CD4-positive, alpha-beta T cell (primary cell): Measurements from ENCODE around the gene PPP4R4. TPM values are rescaled to one million over a fixed set of nuclear protein-coding genes. Genes with fewer than 3 reads are reported as not detected.
A peak's percentile ranks its signal among the peaks of the same experiment; 100 is the strongest.

Source experiments
- ATAC-seq: fragments of 200-7000 bp; cut with Tn5 transposase; one replicate; pipeline ENCODE4 v1.10.0; 2022; ENCODE audit warnings: mild to moderate bottlenecking; ENCODE audit not compliant: poor library complexity
- CTCF ChIA-PET: fragments of 350-600 bp; sonication (Branson Sonifier 250); formaldehyde crosslinking; loops from one replicate; lab custom pipeline; 2021; ENCODE audit warnings: antibody characterized with exemption, inconsistent platforms; lab: Charles Lee
- POLR2A ChIA-PET: fragments of 350-600 bp; sonication (Branson Sonifier 250); formaldehyde crosslinking; loops from one replicate; lab custom pipeline; 2021; ENCODE audit warnings: antibody characterized with exemption, inconsistent platforms; lab: Charles Lee
- DNase-seq, 14 experiments: peaks; one replicate each; pipeline ENCODE4 v3.0.0-alpha.2; 2013 to 2020; ENCODE audit warnings: mixed read lengths in 2 of 14
- H3K27ac ChIP-seq, 2 donors: one replicate each; pipeline versions ENCODE4 v1.5.1 to v1.7.0; 2013; ENCODE audit warnings: low read length in 2 of 2, low read depth in 1 of 2, mild to moderate bottlenecking in 1 of 2
- H3K27me3 ChIP-seq, 2 experiments: 1 replicate in 1 of 2; 2 replicates in 1 of 2; pipeline versions ENCODE4 v1.6.1 to v1.7.0; 2013; ENCODE audit warnings: low read length in 2 of 2, control low read depth in 1 of 2, mild to moderate bottlenecking in 1 of 2, moderate library complexity in 1 of 2; ENCODE audit not compliant: insufficient read depth in 2 of 2, control insufficient read depth in 1 of 2
- H3K36me3 ChIP-seq: one replicate; pipeline ENCODE4 v1.6.1; 2013; ENCODE audit warnings: low read length, control low read depth; ENCODE audit not compliant: insufficient read depth
- H3K4me1 ChIP-seq: one replicate; pipeline ENCODE4 v1.6.1; 2013; ENCODE audit warnings: low read length, control low read depth; ENCODE audit not compliant: insufficient read depth
- H3K4me3 ChIP-seq: one replicate; pipeline ENCODE4 v1.5.1; 2013; ENCODE audit warnings: mild to moderate bottlenecking, low read length, moderate library complexity
- H3K9me3 ChIP-seq, 2 experiments: 1 replicate in 1 of 2; 2 replicates in 1 of 2; pipeline versions ENCODE4 v1.6.1 to v1.7.0; 2013; ENCODE audit warnings: low read length in 2 of 2, mild to moderate bottlenecking in 2 of 2, control low read depth in 1 of 2, moderate library complexity in 1 of 2; ENCODE audit not compliant: control insufficient read depth in 1 of 2, insufficient read depth in 1 of 2
- H3K27ac Mint-ChIP-seq: one replicate; pipeline ENCODE4 v1.8.0; 2020; ENCODE audit warnings: mixed read lengths
- H3K27me3 Mint-ChIP-seq: one replicate; pipeline ENCODE4 v1.8.0; 2021; ENCODE audit warnings: mixed read lengths
- H3K36me3 Mint-ChIP-seq: one replicate; pipeline ENCODE4 v1.8.0; 2021; ENCODE audit warnings: low read depth, mixed read lengths
- H3K4me1 Mint-ChIP-seq: one replicate; pipeline ENCODE4 v1.8.0; 2021; ENCODE audit warnings: low read depth, mixed read lengths
- H3K4me3 Mint-ChIP-seq: one replicate; pipeline ENCODE4 v1.8.0; 2020; ENCODE audit warnings: mild to moderate bottlenecking, mixed read lengths
- H3K9me3 Mint-ChIP-seq: one replicate; pipeline ENCODE4 v1.8.0; 2020; ENCODE audit warnings: mixed read lengths
- CTCF ChIP-seq: fragments of 200-600 bp; IDR thresholded peaks from one replicate; pipeline ENCODE4 v1.8.0; 2022; ENCODE audit warnings: antibody characterized with exemption, mild to moderate bottlenecking
- intact Hi-C, 2 experiments: fragments of 100-400 bp; cut with DNase I in 1 of 2; cut with micrococcal nuclease in 1 of 2; formaldehyde crosslinking; loops; one replicate each; pipeline versions ENCODE4 v1.15.1 to v1.9.0; 2023 to 2025; cut with DNase I, micrococcal nuclease
- total RNA-seq, 174 experiments: library from RNA in 2 of 174; stranded (reverse) in 2 of 174; gene quantifications; one replicate each; pipeline ENCODE4 v1.2.3 and lab custom pipeline; 2021 to 2026

The PPP4R4 gene
- total RNA-seq, 2 experiments from 2014 or later = 3.5 to 4.3 TPM

- ATAC-seq (no peak), DNase-seq (no peak)
- Histone ChIP-seq H3K27me3 (peaks cover 0 to 3% of the 10 kb centered on the region in 2 experiments), H3K4me3 (no peak overlapping the region), H3K36me3 (no peaks in the 10 kb centered on the region), H3K9me3 (peaks cover 4 to 9% of the 10 kb centered on the region in 2 experiments), H3K4me1 (peaks cover 4% of the 10 kb centered on the region), H3K27ac (no peak overlapping the region)
- Mint-ChIP-seq H3K36me3 (no peaks in the 10 kb centered on the region), H3K27me3 (peaks cover 10% of the 10 kb centered on the region), H3K27ac (no peak overlapping the region), H3K4me1 (peaks cover 1% of the 10 kb centered on the region), H3K4me3 (no peak overlapping the region), H3K9me3 (no peaks in the 10 kb centered on the region)
- TF ChIP-seq CTCF = no peak
- POLR2A ChIA-PET = no interaction called here
- intact Hi-C loops = loop anchor here in 1 of 2 experiments (10.0 kb wide), 1 partner anchor 415 kb away; no protein-coding TSS in a partner anchor
- CTCF ChIA-PET = no interaction called here
These were observed 34.7 kb upstream of the PPP4R4 start for GRCh38 chr14:94139421-94139820.

- Histone ChIP-seq H3K4me1 (peaks cover 11% of the 10 kb centered on the region), H3K9me3 (no peaks in the 10 kb centered on the region), H3K27ac (no peak overlapping the region), H3K4me3 (no peak overlapping the region), H3K36me3 (no peaks in the 10 kb centered on the region), H3K27me3 (no peaks in the 10 kb centered on the region)
- intact Hi-C loops = no loop called here
- CTCF ChIA-PET = no interaction called here
- POLR2A ChIA-PET = no interaction called here
- ATAC-seq (no peak), DNase-seq (no peak)
- H3K27ac Mint-ChIP-seq = no peak overlapping the region
- peaks cover 17% of the 10 kb centered on the region for H3K4me1 Mint-ChIP-seq
- no peaks in the 10 kb centered on the region for H3K9me3 Mint-ChIP-seq
- no peak overlapping the region for H3K4me3 Mint-ChIP-seq
- no peak for TF ChIP-seq CTCF
- H3K27me3 Mint-ChIP-seq = peaks cover 3% of the 10 kb centered on the region
- H3K36me3 Mint-ChIP-seq = no peaks in the 10 kb centered on the region
These were observed 31.9 kb upstream of the PPP4R4 start for GRCh38 chr14:94142247-94142646.

GRCh38 chr14:94142836-94143235, 31.3 kb upstream of the PPP4R4 start:
- ATAC-seq = no peak
- CTCF ChIA-PET = interaction anchor here (1.5 kb wide), 1 partner anchor 37 kb away, joined by 3 read pairs; no protein-coding TSS in a partner anchor
- H3K9me3 Mint-ChIP-seq = no peaks in the 10 kb centered on the region
- intact Hi-C loops = no loop called here
- Histone ChIP-seq H3K27me3 (no peaks in the 10 kb centered on the region), H3K4me3 (no peak overlapping the region), H3K4me1 (peaks cover 11% of the 10 kb centered on the region), H3K9me3 (no peaks in the 10 kb centered on the region), H3K27ac (no peak overlapping the region), H3K36me3 (no peaks in the 10 kb centered on the region)
- H3K4me3 Mint-ChIP-seq = no peak overlapping the region
- POLR2A ChIA-PET = no interaction called here
- H3K4me1 Mint-ChIP-seq = peaks cover 18% of the 10 kb centered on the region
- H3K36me3 Mint-ChIP-seq = no peaks in the 10 kb centered on the region
- no peak overlapping the region for H3K27ac Mint-ChIP-seq
- H3K27me3 Mint-ChIP-seq = peaks cover 3% of the 10 kb centered on the region
- DNase-seq = no peak
- peak; percentile 11 for TF ChIP-seq CTCF
